Neural cell (in vitro differentiated cells): ENCODE measurements around the gene GAD2. TPM values are rescaled to one million over a fixed set of nuclear protein-coding genes. Genes with fewer than 3 reads are reported as not detected.

Experiments used
- polyA plus RNA-seq: library from polyadenylated mRNA; depleted of rRNA; stranded (reverse); fragments of >200 nt; gene quantifications from 2 replicates; pipeline ENCODE4 v1.2.3, GENCODE V29; 2014

GAD2 gene
- polyA plus RNA-seq, 1 donor from 2014 or later, result 192 TPM

Other genes starting within 250 kb of the GAD2 start
- gene APBB1IP, start 221.6 kb downstream of the GAD2 start, polyA plus RNA-seq, result not detected in 2 replicates